ENCODE results near the gene ITGAV.

The ITGAV gene

GRCh38 chr2:186687807-186688211 lies 98.0 kb downstream of the ITGAV start:
- no peak for DNase-seq

GRCh38 chr2:186688813-186689212 lies 99.0 kb downstream of the ITGAV start:
- no peak for DNase-seq

DNA sequence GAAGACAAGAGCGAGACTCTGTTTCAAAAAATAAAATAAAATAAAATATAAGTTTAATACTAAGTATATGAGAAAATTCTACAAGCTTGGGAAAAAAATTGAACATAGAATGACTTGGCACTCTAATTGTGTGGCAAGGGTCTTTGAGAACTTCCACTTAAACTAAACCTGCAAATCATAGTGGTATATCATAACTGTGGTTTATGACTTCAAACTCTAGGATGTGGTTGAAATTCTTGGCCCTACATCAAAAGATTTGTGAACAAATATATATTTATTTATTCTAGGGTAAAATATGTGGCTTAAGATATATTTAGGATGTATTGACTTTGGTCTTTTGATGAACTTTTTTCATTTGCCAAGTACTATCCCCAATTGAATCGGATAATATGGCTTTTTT lies 100.9 kb downstream of the ITGAV start:
- DNase-seq: no peak

DNA sequence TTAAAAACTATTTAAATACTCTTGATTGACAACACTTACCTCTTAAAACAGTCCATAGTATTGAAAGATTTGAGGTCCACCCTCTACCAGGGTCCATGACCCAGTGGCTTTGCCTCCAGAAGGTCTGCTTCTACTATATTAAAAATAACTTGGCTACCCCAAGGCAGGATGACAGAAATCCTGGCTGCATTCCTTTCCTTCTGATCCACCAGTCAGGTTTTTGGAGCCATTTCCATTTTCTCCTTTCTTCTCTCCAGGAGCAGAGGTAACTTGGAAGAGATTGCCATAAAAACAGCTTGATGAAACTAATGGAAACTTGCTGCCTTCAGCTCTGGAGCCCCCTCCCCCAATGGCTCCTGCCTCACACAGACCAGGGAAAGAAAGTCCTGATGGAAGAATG lies 101.4 kb downstream of the ITGAV start:
- no peak for DNase-seq

DNA sequence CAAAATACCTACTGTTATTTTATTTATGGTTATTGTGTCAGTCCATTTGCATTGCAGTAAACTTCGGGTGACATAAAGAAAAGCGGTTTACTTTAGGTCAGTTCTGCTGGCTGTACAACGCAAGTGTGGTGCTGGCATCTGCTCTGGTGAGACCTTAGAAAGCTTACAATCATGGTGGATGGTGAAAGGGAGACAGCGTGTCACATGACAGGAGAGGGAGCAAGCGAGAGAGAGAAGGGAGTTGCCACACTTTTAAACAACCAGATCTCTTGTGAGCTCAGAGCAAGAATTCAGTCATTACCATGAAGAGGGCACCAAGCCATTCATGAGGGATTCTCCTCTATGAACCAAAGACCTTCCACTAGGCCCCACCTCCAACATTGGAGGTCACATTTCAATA lies 102.0 kb downstream of the ITGAV start:
- no peak for DNase-seq

DNA sequence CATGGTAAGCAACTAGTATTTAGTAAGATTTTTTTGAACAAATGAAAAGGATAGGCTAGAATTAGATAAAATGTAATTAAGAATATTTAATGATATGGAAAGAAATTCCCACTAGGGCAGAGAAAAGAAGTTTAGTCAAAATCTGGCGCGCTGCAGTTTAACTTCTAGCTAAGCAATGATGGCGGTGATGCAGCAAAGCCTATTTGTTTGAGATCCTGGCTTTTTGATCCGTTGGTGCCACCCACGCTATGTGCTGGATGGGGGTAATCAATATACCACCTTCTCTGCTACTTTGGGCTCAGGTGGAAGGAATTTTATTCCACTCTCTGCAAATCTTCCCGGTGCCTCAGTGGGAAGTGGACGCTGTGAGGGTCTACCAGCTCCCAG lies 103.6 kb downstream of the ITGAV start:
- no peak for DNase-seq

DNA sequence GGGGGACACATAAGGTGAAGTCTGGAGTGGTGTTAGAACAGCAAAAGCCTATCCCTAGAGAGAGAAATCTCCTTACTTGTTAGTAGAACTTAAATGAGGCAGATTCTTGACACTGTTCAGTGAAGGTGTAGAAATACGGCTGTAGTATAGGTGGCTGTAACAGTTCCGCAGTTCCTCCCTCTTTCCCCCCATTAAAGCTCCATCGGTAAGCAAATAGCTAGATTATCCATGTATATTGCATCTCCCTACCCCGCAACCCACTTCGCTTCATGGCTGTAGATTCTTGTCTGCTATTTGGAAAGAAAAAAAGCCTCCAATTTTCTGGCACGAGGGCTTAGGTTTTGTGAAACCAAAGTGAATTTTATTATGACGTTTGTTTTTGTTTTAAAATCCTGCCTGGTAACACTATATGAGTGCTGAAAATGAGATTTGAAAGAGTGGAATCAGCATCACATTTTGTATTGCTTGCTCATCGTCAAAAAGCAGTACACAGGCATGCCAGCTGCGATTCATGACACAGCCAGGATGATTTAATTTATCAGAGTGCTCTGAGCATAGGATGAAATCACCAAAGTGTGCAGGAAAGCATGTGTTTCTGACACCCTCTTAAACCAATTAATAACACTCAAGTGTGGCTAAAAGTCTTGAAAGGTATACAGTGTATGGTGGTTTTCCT lies 105.4 kb downstream of the ITGAV start:
- no peak for DNase-seq

DNA sequence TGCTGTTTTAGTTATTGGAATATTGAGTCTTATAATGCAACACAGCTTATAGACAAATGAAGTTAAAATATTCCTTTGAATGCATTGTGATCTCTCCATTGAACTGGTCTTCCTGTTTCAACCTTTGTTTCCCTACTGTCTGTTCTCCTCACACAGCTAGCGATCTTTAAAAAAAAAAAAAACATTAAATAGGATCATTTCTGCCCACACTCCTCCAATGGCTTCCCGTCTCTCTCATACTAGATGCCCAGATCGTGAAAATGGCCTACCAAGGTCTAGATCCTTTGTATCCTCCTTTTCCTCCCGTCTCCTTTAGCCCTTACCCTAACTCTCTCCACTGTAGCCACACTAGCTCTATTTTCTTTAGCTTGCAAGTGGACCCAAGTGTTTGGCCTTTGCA lies 106.4 kb downstream of the ITGAV start:
- no peak for DNase-seq

- no peak for DNase-seq
Observed at GRCh38 chr2:186696804-186697203, 106.9 kb downstream of the ITGAV start.

DNA sequence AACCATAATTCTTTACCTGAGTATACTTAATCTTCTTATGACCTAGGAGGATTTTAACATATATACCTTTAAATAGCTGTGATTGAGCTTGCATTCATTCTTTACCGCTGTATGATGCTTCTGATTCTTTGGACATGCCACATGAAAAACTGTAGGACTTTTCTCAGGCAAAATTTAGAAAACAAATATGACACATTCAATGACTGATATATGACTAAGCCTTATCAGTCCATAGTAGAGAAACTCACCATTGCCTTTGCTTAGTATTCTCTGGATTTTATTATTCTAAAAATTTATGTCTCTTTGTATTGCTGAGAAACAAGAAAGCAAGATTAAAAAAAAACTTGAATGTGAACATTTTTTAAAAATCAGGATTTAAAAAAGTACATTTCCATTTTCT lies 107.7 kb downstream of the ITGAV start:
- no peak for DNase-seq

GRCh38 chr2:186699742-186700141 lies 109.9 kb downstream of the ITGAV start:
- no peak for DNase-seq

DNA sequence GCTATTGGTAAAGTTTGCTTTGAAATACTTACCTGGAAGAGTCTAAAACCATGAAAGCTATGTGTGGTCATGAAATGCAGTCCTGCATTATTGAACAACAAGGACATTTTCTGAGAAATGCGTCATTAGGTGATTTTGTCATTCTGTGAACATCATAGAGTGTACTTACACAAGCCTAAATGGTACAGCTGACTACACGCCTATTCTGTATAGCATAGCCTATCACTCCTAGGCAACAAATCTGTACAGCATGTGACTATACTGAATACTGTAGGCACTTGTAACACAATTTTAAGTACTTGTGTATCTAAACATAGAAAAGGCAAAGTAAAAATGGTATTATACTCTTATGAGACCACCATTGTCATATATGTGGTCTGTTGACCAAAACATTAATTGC lies 112.2 kb downstream of the ITGAV start:
- DNase-seq: no peak

GRCh38 chr2:186702501-186702900 lies 112.6 kb downstream of the ITGAV start:
- DNase-seq: no peak

DNA sequence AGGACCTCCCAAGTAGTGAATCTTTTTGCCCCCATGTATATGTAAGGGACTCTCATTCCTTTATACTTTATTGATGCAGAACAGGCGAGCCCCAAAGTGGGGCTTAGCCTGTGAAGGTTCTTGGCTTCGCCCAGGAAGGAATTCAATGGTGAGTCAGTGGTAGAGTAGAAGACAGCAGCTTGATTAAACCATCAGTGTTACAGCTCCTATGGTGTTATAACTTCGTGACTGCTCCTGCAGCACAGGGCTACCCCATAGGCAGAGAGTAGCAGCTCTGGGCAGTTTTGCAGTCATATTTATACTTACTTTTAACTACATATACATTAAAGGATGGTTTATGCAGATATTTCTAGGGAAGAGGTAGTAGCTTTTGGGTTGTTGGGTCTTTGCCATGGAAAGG lies 115.0 kb downstream of the ITGAV start:
- DNase-seq: no peak

- DNase-seq: no peak
Observed at GRCh38 chr2:186709529-186710450, 119.9 kb downstream of the ITGAV start.

- no peak for DNase-seq
Observed at GRCh38 chr2:186713691-186714090, 123.8 kb downstream of the ITGAV start.

GRCh38 chr2:186714611-186715010 lies 124.8 kb downstream of the ITGAV start:
- DNase-seq: no peak

GRCh38 chr2:186716004-186716403 lies 126.1 kb downstream of the ITGAV start:
- DNase-seq: no peak

DNA sequence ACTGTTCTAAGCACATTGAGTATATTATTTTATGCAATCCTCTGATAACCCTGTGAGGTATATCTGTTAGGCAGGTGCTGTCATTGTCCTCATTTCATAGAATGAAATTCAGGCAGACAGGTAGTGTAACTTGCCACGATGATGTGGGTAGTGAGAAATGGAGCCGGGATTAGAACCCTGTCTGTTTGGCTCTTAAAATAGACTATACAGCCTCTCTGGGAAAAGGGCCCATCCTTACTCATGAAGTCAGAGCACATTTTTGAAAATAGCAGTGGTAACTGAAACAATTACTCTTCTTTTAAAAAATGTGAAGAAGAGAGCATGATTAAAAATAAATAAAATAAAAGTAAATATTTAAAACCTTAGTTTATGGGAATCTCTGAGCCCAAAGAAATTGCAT lies 127.0 kb downstream of the ITGAV start:
- DNase-seq: no peak

- DNase-seq: no peak
Observed at GRCh38 chr2:186717320-186718007, 127.6 kb downstream of the ITGAV start.

GRCh38 chr2:186718122-186718521 lies 128.3 kb downstream of the ITGAV start:
- no peak for DNase-seq

DNA sequence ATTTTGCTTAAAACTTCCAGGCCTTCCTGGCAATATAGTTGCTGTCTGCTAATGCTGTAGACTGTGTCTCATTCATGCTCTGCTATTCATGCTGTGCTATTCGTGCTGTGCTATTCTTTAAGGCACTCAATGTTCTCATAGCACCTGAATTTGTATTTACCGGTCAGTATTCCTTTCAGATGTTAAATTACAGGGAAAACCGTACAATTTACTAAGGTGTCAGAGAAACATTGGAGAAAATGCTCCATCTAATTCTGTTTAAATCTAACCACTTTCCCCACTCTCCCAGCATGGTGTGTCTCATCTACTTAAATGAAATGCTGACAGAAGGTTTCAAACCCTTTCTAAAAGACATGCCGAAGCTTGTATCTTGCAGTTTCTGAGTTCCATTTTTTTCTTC lies 129.0 kb downstream of the ITGAV start:
- no peak for DNase-seq

DNA sequence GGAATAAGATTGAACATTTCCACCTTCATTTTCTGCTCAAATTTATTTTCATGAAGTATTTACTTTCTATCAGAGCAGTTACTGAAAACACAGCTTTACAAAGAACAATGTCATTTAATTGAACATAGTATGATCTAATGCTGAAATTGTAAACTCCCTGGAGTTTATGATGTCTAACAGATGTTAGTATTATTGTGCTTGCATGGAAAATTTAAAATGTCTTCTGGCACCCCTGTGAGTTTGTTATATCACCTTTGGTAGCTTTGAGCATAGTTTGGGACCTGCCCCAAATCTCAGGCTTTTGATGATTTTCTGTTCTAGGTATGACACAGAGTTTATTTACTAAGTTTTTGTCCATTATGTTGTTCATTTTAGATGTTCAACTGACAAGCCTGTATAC lies 132.1 kb downstream of the ITGAV start:
- DNase-seq: no peak

DNA sequence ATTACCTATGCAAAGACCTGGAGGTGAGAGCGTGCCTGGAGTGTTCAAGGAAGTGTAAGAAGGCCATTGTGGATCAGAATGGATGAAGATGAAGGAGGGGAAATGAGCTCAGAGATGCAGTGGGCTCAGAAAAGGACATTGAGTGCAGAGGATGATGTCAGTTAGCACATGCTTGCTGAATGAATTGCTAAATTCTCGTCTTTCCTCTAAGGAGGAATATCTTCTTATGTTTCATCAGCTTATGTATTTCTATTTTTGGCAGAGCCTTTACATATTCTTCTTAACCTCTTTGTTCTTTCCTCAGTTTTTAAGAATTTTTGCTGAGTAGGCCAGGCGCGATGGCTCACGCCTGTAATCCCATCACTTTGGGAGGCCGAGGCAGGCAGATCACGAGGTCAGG lies 134.9 kb downstream of the ITGAV start:
- DNase-seq: no peak
